H54 (cell line): ENCODE results near the gene KCNK10.

Source experiments
- DNase-seq: peaks from one replicate; pipeline ENCODE4 v3.0.0; 2011; ENCODE audit warnings: low spot score, mixed read lengths; ENCODE audit not compliant: insufficient read length
- FAIRE-seq: peaks from 3 replicates; lab custom pipeline; 2011; peaks lifted over from hg19 to GRCh38; lab: Jason Lieb, UNC
- POLR2A ChIP-seq: IDR thresholded peaks from 2 replicates; pipeline ENCODE4 v1.6.1; 2011; ENCODE audit warnings: low read depth, mild to moderate bottlenecking, low read length

Gene KCNK10

DNA sequence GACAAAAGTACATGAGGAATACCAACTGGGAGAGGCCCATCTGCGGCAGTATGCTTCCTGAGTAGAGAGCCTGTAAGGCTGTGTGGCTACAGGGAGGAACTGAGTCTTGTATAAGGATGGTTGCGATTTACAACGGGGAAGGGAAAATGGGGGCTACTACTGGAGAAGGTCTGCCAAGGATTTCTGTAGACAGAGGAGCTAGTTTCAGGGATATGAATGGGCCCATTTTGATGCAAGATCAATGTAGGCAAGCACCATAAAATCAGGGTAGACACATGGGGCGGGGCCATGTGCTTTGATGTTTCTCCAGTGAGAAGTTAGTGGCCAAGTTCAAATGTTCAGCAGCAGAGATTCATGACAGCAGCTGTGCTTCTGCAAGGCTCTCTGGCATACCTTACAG is 168.7 kb downstream of the KCNK10 start:
- FAIRE-seq: no peak
- DNase-seq: no peak
- no peak for TF ChIP-seq POLR2A

DNA sequence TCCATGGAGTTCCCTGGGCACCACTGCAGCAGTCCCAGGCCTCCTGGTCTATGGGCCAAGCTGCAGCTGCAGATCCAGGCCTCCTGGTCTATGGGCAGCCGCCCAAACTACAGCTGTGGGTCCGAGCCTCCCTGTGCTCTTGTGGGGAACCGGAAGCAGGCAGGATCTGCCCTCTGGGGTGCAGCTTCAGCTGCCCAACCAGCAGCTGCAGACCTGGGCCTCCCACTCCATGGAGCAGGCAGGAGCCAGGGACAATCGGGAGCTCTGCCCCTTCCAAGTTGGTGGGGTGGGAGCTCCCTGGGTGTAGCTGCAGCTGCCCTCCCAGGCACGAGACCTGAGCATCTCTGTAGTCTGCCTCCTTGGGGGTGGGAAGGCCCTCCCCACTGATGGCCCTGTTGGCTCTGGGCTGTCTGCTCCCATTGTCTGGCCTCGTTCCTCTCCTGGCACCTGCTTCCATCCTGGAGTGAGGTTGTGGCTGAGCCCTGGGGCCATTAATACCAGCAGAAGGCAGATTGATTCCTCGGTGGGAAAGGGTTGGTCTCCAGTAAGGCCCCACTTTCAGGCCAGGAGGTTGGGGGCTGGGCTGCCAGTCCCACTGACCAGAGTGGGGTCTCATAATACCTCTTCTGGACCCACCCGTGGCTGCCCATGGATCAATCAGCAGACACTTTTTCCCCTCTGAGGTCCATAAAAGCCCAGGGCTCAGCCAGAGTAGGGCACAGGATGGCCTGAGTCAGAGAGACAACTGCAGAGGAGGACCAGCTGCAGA is 176.0 kb downstream of the KCNK10 start:
- FAIRE-seq: no peak
- TF ChIP-seq POLR2A: no peak
- DNase-seq: no peak

DNA sequence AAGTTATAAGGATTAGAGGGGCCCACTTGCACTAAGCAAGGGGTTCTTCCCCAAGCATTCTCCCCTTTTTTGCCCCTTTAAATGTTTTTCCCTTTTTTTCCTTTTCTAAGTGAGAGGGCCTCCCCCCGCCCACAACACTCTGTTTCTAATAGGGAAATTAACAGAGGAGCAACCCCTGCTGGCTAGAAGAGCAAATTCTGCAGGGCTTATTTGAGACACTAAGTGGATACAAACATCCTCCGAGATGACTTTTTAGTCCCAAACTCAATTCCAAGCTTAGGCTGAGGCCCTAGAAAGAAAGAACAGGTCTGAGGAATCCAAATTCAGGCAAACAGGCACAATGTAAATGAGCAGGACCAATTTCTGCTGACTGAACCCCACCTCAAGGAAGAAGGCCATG is 179.3 kb downstream of the KCNK10 start:
- FAIRE-seq: no peak
- TF ChIP-seq POLR2A: no peak
- DNase-seq: no peak

DNA sequence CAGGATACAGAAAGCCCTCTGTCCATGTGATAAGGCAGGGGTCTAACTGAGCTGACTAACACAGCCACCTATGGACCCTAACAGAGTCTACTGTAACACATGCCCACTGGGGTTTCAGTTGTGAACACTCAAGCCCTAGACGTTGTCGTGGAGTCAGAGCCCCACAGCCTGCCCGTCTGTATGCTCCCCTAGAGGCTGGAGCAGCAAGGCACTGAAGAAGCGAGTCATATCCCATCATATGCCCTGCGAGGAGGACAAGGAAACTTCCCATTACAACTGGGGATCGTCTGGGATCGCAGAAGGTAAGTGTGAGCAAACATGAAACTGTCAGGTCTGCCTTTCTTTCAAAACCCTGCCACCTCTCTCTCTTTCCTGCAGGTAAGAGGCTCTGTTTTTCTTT is 180.1 kb downstream of the KCNK10 start:
- no peak for DNase-seq
- FAIRE-seq: no peak
- no peak for TF ChIP-seq POLR2A

DNA sequence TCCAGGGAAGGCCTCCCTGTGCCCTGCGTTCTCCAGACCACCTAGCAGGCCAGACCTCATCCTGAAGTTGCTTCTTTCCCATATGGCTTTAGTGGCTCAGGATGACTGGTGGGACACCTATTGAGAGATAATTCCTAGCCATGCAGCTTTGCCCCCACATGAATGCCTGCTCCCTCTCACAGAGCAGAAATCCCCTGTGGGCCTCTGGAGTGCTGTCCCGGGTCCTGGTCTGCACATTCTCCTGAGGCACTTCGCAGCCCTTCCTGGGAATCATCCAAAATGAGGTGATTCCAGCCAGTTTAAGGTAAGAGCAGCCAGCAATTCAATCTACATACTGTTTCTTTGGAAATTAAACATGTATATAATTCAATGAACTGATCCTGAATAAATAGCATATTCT is 182.2 kb downstream of the KCNK10 start:
- FAIRE-seq (no peak), DNase-seq (no peak)
- no peak for TF ChIP-seq POLR2A

DNA sequence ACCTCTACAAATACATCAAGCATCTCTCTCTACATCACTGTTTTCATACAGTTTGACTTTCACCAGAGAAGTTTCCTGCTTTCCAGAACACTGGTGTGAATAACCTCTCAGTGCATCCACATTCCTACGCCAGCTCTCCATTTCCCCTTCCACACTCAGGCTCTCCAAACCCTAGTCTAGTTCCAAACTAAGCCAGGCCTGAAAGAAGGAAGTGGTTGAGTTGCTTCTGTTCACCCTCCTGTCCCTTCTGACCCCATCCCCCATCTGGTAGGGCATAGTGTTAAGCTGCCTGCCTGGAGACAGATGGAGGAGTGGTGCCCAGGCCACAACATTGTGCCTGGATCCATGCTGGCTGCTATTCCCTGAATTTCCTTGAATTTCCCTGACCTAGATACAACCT is 185.7 kb downstream of the KCNK10 start:
- TF ChIP-seq POLR2A: no peak
- FAIRE-seq (no peak), DNase-seq (no peak)
